ENCODE measurements around the gene UQCRC2.

UQCRC2 gene

DNA sequence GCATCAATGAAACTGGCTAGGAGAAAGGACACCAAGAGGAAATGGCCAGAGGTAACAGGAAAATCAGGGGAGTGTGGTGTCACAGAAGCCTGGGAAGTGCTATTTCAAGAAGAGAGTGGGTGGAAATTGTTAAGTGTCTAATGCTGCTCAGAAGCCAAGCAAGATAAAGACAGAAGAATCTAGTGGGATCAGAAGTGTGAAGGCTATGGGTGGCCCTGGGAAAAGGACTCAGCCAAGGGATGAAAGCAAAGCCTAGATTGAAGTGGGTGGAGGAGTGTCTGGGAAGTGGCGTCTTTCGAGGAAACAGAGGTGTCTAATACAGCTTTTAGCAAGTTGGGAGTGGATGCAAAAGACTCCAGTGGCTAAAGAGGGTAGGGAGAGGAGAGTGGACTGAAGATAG lies 34.3 kb downstream of the UQCRC2 start:
- Mint-ChIP-seq H3K4me1 (peaks cover 17% of the 10 kb centered on the region), H3K4me3 (no peak overlapping the region), H3K27me3 (ENCODE audit: low read depth) (no peaks in the 10 kb centered on the region), H3K27ac (peak overlapping the region in 1 of 3 experiments; percentile 22), H3K9me3 (no peaks in the 10 kb centered on the region), H3K36me3 (ENCODE audit: low read depth) (peaks cover 33% of the 10 kb centered on the region)
- no peak for TF ChIP-seq CTCF (IDR thresholded peaks at IDR 0.05; ENCODE audit: unreplicated experiment in 3 of 3)

GRCh38 chr16:21989133-21989532 lies 36.0 kb downstream of the UQCRC2 start:
- no peak for TF ChIP-seq CTCF (IDR thresholded peaks at IDR 0.05; ENCODE audit: unreplicated experiment in 3 of 3)
- peaks cover 21% of the 10 kb centered on the region for H3K36me3 Mint-ChIP-seq (ENCODE audit: low read depth)
- no peak overlapping the region for H3K4me3 Mint-ChIP-seq
- no peaks in the 10 kb centered on the region for H3K27me3 Mint-ChIP-seq (ENCODE audit: low read depth)
- peaks cover 17% of the 10 kb centered on the region for H3K4me1 Mint-ChIP-seq
- no peak overlapping the region for H3K27ac Mint-ChIP-seq
- no peaks in the 10 kb centered on the region for H3K9me3 Mint-ChIP-seq

GRCh38 chr16:21989751-21990150 lies 36.6 kb downstream of the UQCRC2 start:
- TF ChIP-seq CTCF (IDR thresholded peaks at IDR 0.05; ENCODE audit: unreplicated experiment in 3 of 3) = no peak
- peaks cover 17% of the 10 kb centered on the region for H3K4me1 Mint-ChIP-seq
- H3K9me3 Mint-ChIP-seq = no peaks in the 10 kb centered on the region
- no peaks in the 10 kb centered on the region for H3K27me3 Mint-ChIP-seq (ENCODE audit: low read depth)
- H3K4me3 Mint-ChIP-seq = no peak overlapping the region
- peak overlapping the region in 2 of 3 experiments; percentile 44 to 76 for H3K27ac Mint-ChIP-seq
- peaks cover 16% of the 10 kb centered on the region for H3K36me3 Mint-ChIP-seq (ENCODE audit: low read depth)

DNA sequence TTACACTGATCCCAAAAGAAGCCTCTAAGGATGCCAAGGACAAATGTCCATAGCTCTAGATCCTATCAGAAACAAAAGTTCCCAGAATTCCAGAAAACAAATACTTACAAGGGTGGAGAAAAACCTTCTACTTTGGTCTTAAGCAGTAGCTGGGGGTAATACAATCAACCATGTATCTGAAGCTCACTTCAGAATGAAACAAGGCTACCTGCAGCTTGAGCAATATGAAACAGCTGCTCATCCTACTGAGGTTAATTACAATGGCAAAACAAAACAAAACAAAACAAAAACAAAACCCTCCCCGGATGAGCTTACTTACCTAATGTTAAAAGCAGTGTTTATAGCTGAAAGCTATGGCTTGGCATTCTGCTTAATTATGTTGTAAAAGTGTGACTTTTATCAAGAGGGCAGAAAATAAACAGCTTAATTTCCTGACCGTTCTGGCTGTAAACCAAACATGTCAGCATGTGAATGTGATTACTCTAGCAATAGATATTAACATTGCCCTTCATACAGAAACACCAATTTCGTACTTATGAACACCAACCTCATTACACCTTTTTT lies 37.3 kb downstream of the UQCRC2 start:
- H3K4me3 Mint-ChIP-seq = no peak overlapping the region
- peaks cover 11% of the 10 kb centered on the region for H3K36me3 Mint-ChIP-seq (ENCODE audit: low read depth)
- H3K27me3 Mint-ChIP-seq (ENCODE audit: low read depth) = no peaks in the 10 kb centered on the region
- peak overlapping the region in 1 of 3 experiments; percentile 76 for H3K27ac Mint-ChIP-seq
- H3K4me1 Mint-ChIP-seq = peaks cover 17% of the 10 kb centered on the region
- H3K9me3 Mint-ChIP-seq = no peaks in the 10 kb centered on the region
- TF ChIP-seq CTCF (IDR thresholded peaks at IDR 0.05; ENCODE audit: unreplicated experiment in 3 of 3) = no peak

- no peak for TF ChIP-seq CTCF (IDR thresholded peaks at IDR 0.05; ENCODE audit: unreplicated experiment in 3 of 3)
- H3K27ac Mint-ChIP-seq = no peak overlapping the region
- H3K36me3 Mint-ChIP-seq (ENCODE audit: low read depth) = peaks cover 3% of the 10 kb centered on the region
- no peaks in the 10 kb centered on the region for H3K27me3 Mint-ChIP-seq (ENCODE audit: low read depth)
- no peak overlapping the region for H3K4me3 Mint-ChIP-seq
- no peaks in the 10 kb centered on the region for H3K9me3 Mint-ChIP-seq
- H3K4me1 Mint-ChIP-seq = peaks cover 17% of the 10 kb centered on the region
Observed at GRCh38 chr16:21991621-21992020, 38.5 kb downstream of the UQCRC2 start.

GRCh38 chr16:21994856-21995465 lies 41.8 kb downstream of the UQCRC2 start:
- Mint-ChIP-seq H3K27ac (no peak overlapping the region), H3K4me3 (no peak overlapping the region), H3K36me3 (ENCODE audit: low read depth) (no peaks in the 10 kb centered on the region), H3K27me3 (ENCODE audit: low read depth) (no peaks in the 10 kb centered on the region), H3K4me1 (peaks cover 8% of the 10 kb centered on the region), H3K9me3 (no peaks in the 10 kb centered on the region)
- TF ChIP-seq CTCF (IDR thresholded peaks at IDR 0.05; ENCODE audit: unreplicated experiment in 3 of 3) = no peak

Measured in nephron (organoid).